ENCODE data around the gene VPS25. TPM values are rescaled to one million over a fixed set of nuclear protein-coding genes. Genes with fewer than 3 reads are reported as not detected.

The VPS25 gene
- total RNA-seq, 1 donor from 2014 or later: 38.6 TPM

Small RNAs within 50 kb of the gene (small RNA-seq; reads per million reads assigned to genes)
- gene HMGN2P15: not detected
- gene MIR6781: not detected

Other genes with a start within 250 kb of the VPS25 start
- 14.1 TPM for gene NAGLU, start 237.2 kb upstream of the VPS25 start, total RNA-seq
- 1.6 TPM for gene HSD17B1, start 220.5 kb upstream of the VPS25 start, total RNA-seq
- 6.3 TPM for gene COASY, start 211.3 kb upstream of the VPS25 start, total RNA-seq
- 21.9 TPM for gene MLX, start 206.3 kb upstream of the VPS25 start, total RNA-seq
- 2.1 TPM for gene PSMC3IP, start 195.7 kb upstream of the VPS25 start, total RNA-seq
- gene RETREG3, start 164.1 kb upstream of the VPS25 start, total RNA-seq: 47.5 TPM
- 13.0 TPM for gene TUBG1, start 163.8 kb upstream of the VPS25 start, total RNA-seq
- 1.6 TPM for gene TUBG2, start 114.2 kb upstream of the VPS25 start, total RNA-seq
- gene PLEKHH3, start 96.5 kb upstream of the VPS25 start, total RNA-seq: 20.4 TPM
- gene CCR10, start 91.6 kb upstream of the VPS25 start, total RNA-seq: 0.52 TPM
- 8.9 TPM for gene CNTNAP1, start 90.9 kb upstream of the VPS25 start, total RNA-seq
- gene EZH1, start 28.4 kb upstream of the VPS25 start, total RNA-seq: 13.0 TPM
- gene RAMP2, start 12.2 kb upstream of the VPS25 start, total RNA-seq: 16.2 TPM
- not detected for gene WNK4, start 7.2 kb downstream of the VPS25 start, total RNA-seq
- 99.2 TPM for gene COA3, start 25.3 kb downstream of the VPS25 start, total RNA-seq
- 1.0 TPM for gene CNTD1, start 25.4 kb downstream of the VPS25 start, total RNA-seq
- 44.9 TPM for gene BECN1, start 50.8 kb downstream of the VPS25 start, total RNA-seq
- 31.8 TPM for gene PSME3, start 59.9 kb downstream of the VPS25 start, total RNA-seq
- 0.52 TPM for gene AOC2, start 71.1 kb downstream of the VPS25 start, total RNA-seq
- 16.2 TPM for gene AOC3, start 77.8 kb downstream of the VPS25 start, total RNA-seq
- gene G6PC1, start 127.3 kb downstream of the VPS25 start, total RNA-seq: not detected
- 31.8 TPM for gene AARSD1, start 191.0 kb downstream of the VPS25 start, total RNA-seq
- 28.2 TPM for gene PTGES3L, start 206.6 kb downstream of the VPS25 start, total RNA-seq
- 6.8 TPM for gene RUNDC1, start 207.1 kb downstream of the VPS25 start, total RNA-seq
- 1,695 TPM for gene RPL27, start 225.0 kb downstream of the VPS25 start, total RNA-seq
- 11.5 TPM for gene IFI35, start 233.3 kb downstream of the VPS25 start, total RNA-seq
- 40.2 TPM for gene VAT1, start 248.9 kb downstream of the VPS25 start, total RNA-seq